ENCODE measurements around the gene KIAA0319L.
A peak's percentile ranks its signal among the peaks of the same experiment; 100 is the strongest.

The KIAA0319L gene

DNA sequence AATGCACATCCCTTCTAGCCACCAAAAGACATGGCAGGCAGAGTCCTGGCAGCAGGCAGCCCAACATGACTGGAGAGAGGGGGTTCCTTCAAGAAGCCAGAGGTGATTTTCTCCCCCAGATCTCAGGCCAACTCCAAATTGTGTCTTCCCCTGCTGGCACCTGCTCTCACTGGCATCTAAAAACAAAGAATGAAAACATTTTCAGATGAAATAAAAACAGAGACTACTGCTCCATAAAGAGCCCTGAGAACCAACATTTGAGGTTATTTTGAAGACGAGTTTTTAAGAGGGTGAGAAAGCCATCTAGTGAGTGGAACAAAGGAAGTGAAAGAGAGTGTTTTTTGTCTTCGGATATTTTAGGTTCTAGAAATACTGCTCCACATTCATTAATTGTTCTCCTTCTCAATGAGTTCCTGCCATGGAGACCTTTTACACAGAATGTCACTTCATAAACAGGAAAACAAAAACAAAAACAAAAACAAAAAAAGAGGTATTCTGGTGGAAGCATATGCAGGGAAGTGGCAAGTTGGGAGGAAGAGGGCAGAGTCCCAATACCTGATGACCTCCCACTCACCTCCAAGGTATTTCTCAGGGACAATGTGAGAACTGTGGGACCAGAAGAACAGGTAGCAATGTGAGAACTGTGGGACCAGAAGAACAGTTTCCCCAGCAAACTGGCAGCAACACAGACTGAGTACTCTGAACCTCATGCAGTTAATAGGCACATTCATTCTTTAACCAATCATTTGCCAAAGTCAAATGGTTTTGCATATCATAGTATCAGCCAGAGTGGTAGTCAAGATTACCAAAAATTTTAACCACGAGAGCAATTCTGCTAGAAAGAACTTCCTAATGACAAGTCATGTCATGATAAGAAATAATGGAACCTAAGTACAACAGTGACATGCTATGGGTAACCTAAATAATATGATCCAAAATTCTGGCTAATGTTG, 50.0 kb downstream of the KIAA0319L start:
- Histone ChIP-seq H3K27ac (ENCODE audit: low read depth, low read length) (no peak overlapping the region), H3K36me3 (ENCODE audit: control insufficient read depth, insufficient read depth, low read length) (no peaks in the 10 kb centered on the region), H3K4me1 (ENCODE audit: control insufficient read depth, insufficient read depth, low read length) (no peaks in the 10 kb centered on the region), H3K9ac (ENCODE audit: low read length) (no peak overlapping the region), H3K27me3 (ENCODE audit: control insufficient read depth, insufficient read depth, low read length) (no peaks in the 10 kb centered on the region), H3K4me3 (ENCODE audit: low read length) (no peak overlapping the region)

DNA sequence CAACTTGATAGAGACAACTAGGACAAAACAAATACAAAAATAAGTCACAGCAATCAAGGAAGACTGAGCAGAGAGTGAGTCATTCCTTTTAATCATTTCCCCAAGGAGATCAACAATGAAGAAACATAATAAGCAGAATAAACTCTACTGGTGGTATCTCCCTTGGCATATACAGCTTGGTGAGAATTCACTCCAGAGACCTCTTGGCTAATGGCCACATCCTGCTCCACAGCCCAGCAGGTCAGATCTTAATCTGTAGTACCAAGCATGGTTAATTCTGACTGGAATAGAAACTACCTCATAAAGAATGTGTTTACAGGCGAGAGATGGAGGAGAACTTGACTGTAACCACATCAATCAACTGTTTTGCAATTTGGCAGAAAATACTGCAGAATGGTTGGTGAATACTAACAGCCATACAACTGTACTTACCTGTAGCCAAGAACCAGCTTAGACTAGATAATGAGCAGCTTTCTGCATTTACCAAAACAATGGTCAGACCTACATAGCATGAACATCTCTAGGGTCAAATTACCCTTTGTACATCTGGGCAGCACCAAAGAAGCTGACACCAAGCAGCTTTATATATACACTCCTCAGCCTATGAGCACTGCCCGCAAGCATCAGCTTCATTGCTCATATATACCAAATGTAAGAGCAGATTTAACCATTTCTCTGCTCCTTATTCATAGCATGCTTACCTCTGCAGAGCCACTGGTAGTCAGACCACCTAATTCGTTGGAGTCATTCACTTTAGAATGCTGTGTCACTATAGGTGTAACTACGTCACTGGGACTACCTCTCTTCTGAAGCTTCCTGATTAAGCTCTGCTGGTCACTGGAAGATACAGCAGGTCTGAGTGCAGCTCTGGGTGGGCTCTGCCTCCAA, 51.0 kb downstream of the KIAA0319L start:
- no peaks in the 10 kb centered on the region for H3K4me1 ChIP-seq (ENCODE audit: control insufficient read depth, insufficient read depth, low read length)
- H3K36me3 ChIP-seq (ENCODE audit: control insufficient read depth, insufficient read depth, low read length) = no peaks in the 10 kb centered on the region
- no peak overlapping the region for H3K27ac ChIP-seq (ENCODE audit: low read depth, low read length)
- no peak overlapping the region for H3K9ac ChIP-seq (ENCODE audit: low read length)
- no peak overlapping the region for H3K4me3 ChIP-seq (ENCODE audit: low read length)
- no peaks in the 10 kb centered on the region for H3K27me3 ChIP-seq (ENCODE audit: control insufficient read depth, insufficient read depth, low read length)

DNA sequence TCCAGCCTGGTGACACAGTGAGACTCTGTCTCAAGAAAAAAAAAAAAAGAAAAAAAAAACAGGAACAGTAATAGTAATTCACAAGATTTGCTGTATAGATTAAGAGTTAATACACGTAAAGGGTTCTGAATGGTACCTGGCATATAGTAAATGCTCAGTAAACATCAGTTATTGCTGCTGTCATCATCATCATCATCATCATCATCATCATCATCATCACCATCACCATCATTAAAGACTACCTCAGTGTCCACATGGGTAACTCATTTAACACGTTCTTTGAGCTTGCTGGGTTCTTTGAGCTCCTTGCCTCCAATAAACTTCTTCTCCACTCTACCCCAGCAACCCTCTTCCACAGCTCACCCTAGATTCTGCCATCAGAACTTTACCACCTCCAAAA, 55.0 kb downstream of the KIAA0319L start:
- Histone ChIP-seq H3K27ac (ENCODE audit: low read depth, low read length) (no peak overlapping the region), H3K4me3 (ENCODE audit: low read length) (no peak overlapping the region), H3K9ac (ENCODE audit: low read length) (no peak overlapping the region), H3K4me1 (ENCODE audit: control insufficient read depth, insufficient read depth, low read length) (no peaks in the 10 kb centered on the region), H3K27me3 (ENCODE audit: control insufficient read depth, insufficient read depth, low read length) (no peaks in the 10 kb centered on the region), H3K36me3 (ENCODE audit: control insufficient read depth, insufficient read depth, low read length) (peaks cover 4% of the 10 kb centered on the region)

DNA sequence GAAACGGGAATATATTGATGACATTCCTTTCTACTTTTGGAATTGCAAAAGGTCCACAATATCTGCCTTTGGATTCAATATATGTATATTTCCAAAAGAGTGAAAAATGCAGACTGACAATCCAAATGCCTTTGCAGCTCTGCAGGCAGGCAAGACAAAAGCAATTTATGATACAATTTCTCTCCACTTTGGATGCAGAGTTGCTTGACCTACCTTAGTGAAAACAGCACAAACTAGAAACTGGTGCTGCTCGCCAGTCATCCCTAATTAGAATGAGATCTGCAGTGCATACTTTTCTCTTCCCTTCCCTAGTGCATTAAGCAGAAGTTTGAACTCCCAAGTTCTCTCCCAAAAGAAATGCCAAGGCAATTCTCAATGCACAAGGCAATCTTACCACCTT, 56.8 kb downstream of the KIAA0319L start:
- no peak overlapping the region for H3K9ac ChIP-seq (ENCODE audit: low read length)
- no peaks in the 10 kb centered on the region for H3K4me1 ChIP-seq (ENCODE audit: control insufficient read depth, insufficient read depth, low read length)
- no peak overlapping the region for H3K4me3 ChIP-seq (ENCODE audit: low read length)
- H3K36me3 ChIP-seq (ENCODE audit: control insufficient read depth, insufficient read depth, low read length) = peaks cover 4% of the 10 kb centered on the region
- no peak overlapping the region for H3K27ac ChIP-seq (ENCODE audit: low read depth, low read length)
- H3K27me3 ChIP-seq (ENCODE audit: control insufficient read depth, insufficient read depth, low read length) = no peaks in the 10 kb centered on the region

- Histone ChIP-seq H3K36me3 (ENCODE audit: control insufficient read depth, insufficient read depth, low read length) (peaks cover 4% of the 10 kb centered on the region), H3K4me3 (ENCODE audit: low read length) (peak overlapping the region; percentile 13), H3K9ac (ENCODE audit: low read length) (no peak overlapping the region), H3K27me3 (ENCODE audit: control insufficient read depth, insufficient read depth, low read length) (no peaks in the 10 kb centered on the region), H3K27ac (ENCODE audit: low read depth, low read length) (no peak overlapping the region), H3K4me1 (ENCODE audit: control insufficient read depth, insufficient read depth, low read length) (no peaks in the 10 kb centered on the region)
Observed at GRCh38 chr1:35499652-35500176, 57.5 kb downstream of the KIAA0319L start.

DNA sequence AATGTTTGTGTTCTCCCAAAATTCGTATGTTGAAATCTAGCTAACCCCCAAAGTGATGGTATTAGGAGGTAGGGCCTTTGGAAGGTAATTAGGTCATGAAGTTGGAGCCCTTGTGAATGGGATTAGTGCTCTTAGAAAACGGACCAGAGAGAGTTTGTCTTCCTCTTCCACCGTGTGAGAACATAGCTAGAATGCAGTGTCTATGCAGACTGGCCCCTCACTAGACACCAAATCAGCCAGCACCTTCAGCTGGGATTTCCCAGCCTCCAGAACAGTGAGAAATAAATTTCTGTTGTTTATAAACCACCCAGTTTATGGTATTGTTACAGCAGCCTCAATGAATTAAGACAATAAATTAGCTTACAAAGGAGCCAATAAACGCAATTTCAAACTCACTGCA, 58.0 kb downstream of the KIAA0319L start:
- no peaks in the 10 kb centered on the region for H3K4me1 ChIP-seq (ENCODE audit: control insufficient read depth, insufficient read depth, low read length)
- H3K9ac ChIP-seq (ENCODE audit: low read length) = no peak overlapping the region
- peaks cover 4% of the 10 kb centered on the region for H3K36me3 ChIP-seq (ENCODE audit: control insufficient read depth, insufficient read depth, low read length)
- H3K4me3 ChIP-seq (ENCODE audit: low read length) = no peak overlapping the region
- H3K27me3 ChIP-seq (ENCODE audit: control insufficient read depth, insufficient read depth, low read length) = no peaks in the 10 kb centered on the region
- no peak overlapping the region for H3K27ac ChIP-seq (ENCODE audit: low read depth, low read length)

GRCh38 chr1:35497571-35497970, 59.6 kb downstream of the KIAA0319L start:
- H3K4me1 ChIP-seq (ENCODE audit: control insufficient read depth, insufficient read depth, low read length) = no peaks in the 10 kb centered on the region
- no peak overlapping the region for H3K9ac ChIP-seq (ENCODE audit: low read length)
- no peaks in the 10 kb centered on the region for H3K27me3 ChIP-seq (ENCODE audit: control insufficient read depth, insufficient read depth, low read length)
- H3K36me3 ChIP-seq (ENCODE audit: control insufficient read depth, insufficient read depth, low read length) = peaks cover 4% of the 10 kb centered on the region
- no peak overlapping the region for H3K4me3 ChIP-seq (ENCODE audit: low read length)
- no peak overlapping the region for H3K27ac ChIP-seq (ENCODE audit: low read depth, low read length)

DNA sequence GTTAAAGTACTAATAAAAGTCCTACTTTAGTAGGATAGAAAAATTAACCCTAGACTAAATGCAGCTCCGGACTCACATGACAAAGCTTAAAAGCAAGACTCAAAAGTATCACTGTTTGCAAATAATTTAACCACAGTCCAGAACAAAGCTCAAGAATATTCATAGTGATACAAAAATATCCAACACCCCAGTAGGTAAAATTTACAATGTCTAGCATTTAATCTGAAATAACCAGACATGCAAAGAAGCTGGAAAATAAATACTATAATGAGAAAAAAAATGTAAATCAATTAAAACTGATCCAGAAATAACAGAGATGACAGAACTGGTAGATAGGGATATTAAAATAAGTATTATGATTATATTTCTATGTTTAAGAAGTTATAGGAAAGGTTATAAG, 67.0 kb downstream of the KIAA0319L start:
- Histone ChIP-seq H3K27me3 (ENCODE audit: control insufficient read depth, insufficient read depth, low read length) (no peaks in the 10 kb centered on the region), H3K36me3 (ENCODE audit: control insufficient read depth, insufficient read depth, low read length) (no peaks in the 10 kb centered on the region)

GRCh38 chr1:35488336-35488735, 68.9 kb downstream of the KIAA0319L start:
- H3K27ac ChIP-seq (ENCODE audit: low read depth, low read length) = no peak overlapping the region
- H3K27me3 ChIP-seq (ENCODE audit: control insufficient read depth, insufficient read depth, low read length) = no peaks in the 10 kb centered on the region
- no peaks in the 10 kb centered on the region for H3K36me3 ChIP-seq (ENCODE audit: control insufficient read depth, insufficient read depth, low read length)
- no peak overlapping the region for H3K9ac ChIP-seq (ENCODE audit: low read length)
- no peak overlapping the region for H3K4me3 ChIP-seq (ENCODE audit: low read length)
- no peaks in the 10 kb centered on the region for H3K4me1 ChIP-seq (ENCODE audit: control insufficient read depth, insufficient read depth, low read length)

More for the DNA sequence above, 67.0 kb downstream of the KIAA0319L start:
- Histone ChIP-seq H3K9ac (ENCODE audit: low read length) (no peak overlapping the region), H3K4me3 (ENCODE audit: low read length) (no peak overlapping the region), H3K27ac (ENCODE audit: low read depth, low read length) (no peak overlapping the region), H3K4me1 (ENCODE audit: control insufficient read depth, insufficient read depth, low read length) (no peaks in the 10 kb centered on the region)

GRCh38 chr1:35486858-35487408, 70.3 kb downstream of the KIAA0319L start:
- Histone ChIP-seq H3K36me3 (ENCODE audit: control insufficient read depth, insufficient read depth, low read length) (no peaks in the 10 kb centered on the region), H3K4me3 (ENCODE audit: low read length) (no peak overlapping the region), H3K27ac (ENCODE audit: low read depth, low read length) (no peak overlapping the region), H3K9ac (ENCODE audit: low read length) (no peak overlapping the region), H3K4me1 (ENCODE audit: control insufficient read depth, insufficient read depth, low read length) (no peaks in the 10 kb centered on the region), H3K27me3 (ENCODE audit: control insufficient read depth, insufficient read depth, low read length) (no peaks in the 10 kb centered on the region)

DNA sequence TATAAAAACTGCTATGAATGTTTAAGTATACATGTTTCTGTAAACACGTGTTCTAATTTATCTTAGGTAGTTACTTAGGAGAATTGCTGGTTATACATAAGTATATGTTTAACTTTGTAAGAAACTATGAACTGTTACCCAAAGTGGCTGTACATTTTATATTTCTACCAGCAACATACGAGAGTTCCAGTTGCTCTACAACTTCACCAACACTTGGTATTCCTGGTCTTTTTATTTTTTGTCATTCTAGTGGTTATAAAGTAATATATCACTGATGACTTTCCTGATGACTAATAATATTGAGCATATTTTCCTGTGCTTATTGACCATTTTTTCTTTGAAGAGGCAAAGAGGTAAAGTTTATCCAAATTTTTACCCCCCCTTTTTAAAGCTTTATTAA, 76.0 kb downstream of the KIAA0319L start:
- H3K9ac ChIP-seq (ENCODE audit: low read length) = no peak overlapping the region
- no peak overlapping the region for H3K27ac ChIP-seq (ENCODE audit: low read depth, low read length)
- H3K4me1 ChIP-seq (ENCODE audit: control insufficient read depth, insufficient read depth, low read length) = no peaks in the 10 kb centered on the region
- H3K27me3 ChIP-seq (ENCODE audit: control insufficient read depth, insufficient read depth, low read length) = no peaks in the 10 kb centered on the region
- H3K36me3 ChIP-seq (ENCODE audit: control insufficient read depth, insufficient read depth, low read length) = no peaks in the 10 kb centered on the region
- no peak overlapping the region for H3K4me3 ChIP-seq (ENCODE audit: low read length)

DNA sequence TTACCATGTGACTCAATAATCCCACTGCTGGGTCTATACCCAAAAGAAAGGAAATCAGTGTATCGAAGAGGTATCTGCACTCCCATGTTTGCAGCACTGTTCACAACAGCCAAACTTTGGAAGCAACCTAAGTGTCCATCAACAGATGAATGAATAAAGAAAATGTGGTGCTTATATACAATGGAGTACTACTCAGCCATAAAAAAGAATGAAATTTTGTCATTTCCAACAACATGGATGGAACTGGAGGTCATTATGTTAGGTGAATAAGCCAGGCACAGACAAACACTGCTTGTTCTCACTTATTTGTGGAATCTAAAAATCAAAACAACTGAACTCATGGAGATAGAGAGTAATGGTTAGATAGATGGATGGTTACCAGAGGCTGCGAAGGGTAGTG, 79.3 kb downstream of the KIAA0319L start:
- Histone ChIP-seq H3K4me3 (ENCODE audit: low read length) (no peak overlapping the region), H3K27ac (ENCODE audit: low read depth, low read length) (no peak overlapping the region), H3K9ac (ENCODE audit: low read length) (no peak overlapping the region), H3K36me3 (ENCODE audit: control insufficient read depth, insufficient read depth, low read length) (no peaks in the 10 kb centered on the region), H3K27me3 (ENCODE audit: control insufficient read depth, insufficient read depth, low read length) (no peaks in the 10 kb centered on the region), H3K4me1 (ENCODE audit: control insufficient read depth, insufficient read depth, low read length) (no peaks in the 10 kb centered on the region)

Data from rectal smooth muscle tissue (tissue), 1 donor.